Mesendoderm (in vitro differentiated cells): ENCODE measurements around the gene SERINC1.

ENCODE experiments used
- DNase-seq: peaks from one replicate; pipeline ENCODE4 v3.0.0; 2013
- H2AK5ac ChIP-seq: 2 replicates; pipeline ENCODE4 v1.6.1; 2013; ENCODE audit warnings: low read length, inconsistent platforms
- H2BK120ac ChIP-seq: 2 replicates; pipeline ENCODE4 v1.6.1; 2013; ENCODE audit warnings: low read depth, mild to moderate bottlenecking, low read length, moderate library complexity, mixed read lengths
- H2BK15ac ChIP-seq: replicated peaks from 2 replicates; pipeline ENCODE4 v1.6.1; 2013; ENCODE audit warnings: low read depth, mild to moderate bottlenecking, moderate library complexity
- H2BK5ac ChIP-seq: 2 replicates; pipeline ENCODE4 v1.6.1; 2013; ENCODE audit warnings: low read length, inconsistent platforms
- H3K18ac ChIP-seq: 2 replicates; pipeline ENCODE4 v1.6.1; 2013; ENCODE audit warnings: mild to moderate bottlenecking, low read length, mixed read lengths
- H3K23ac ChIP-seq: one replicate; pipeline ENCODE4 v1.6.1; 2013; ENCODE audit warnings: low read length
- H3K27ac ChIP-seq: 2 replicates; pipeline ENCODE4 v1.5.1; 2013; ENCODE audit warnings: low read depth, mild to moderate bottlenecking, inconsistent platforms, low read length, moderate library complexity
- H3K27me3 ChIP-seq: 2 replicates; pipeline ENCODE4 v1.6.1; 2013; ENCODE audit warnings: low read length, control low read depth, mild to moderate bottlenecking, inconsistent platforms; ENCODE audit not compliant: insufficient read depth, poor library complexity
- H3K36me3 ChIP-seq: 2 replicates; pipeline ENCODE4 v1.6.1; 2013; ENCODE audit warnings: low read length, inconsistent platforms; ENCODE audit not compliant: control insufficient read depth, insufficient read depth
- H3K4ac ChIP-seq: one replicate; pipeline ENCODE4 v1.6.1; 2013; ENCODE audit warnings: low read depth, mild to moderate bottlenecking, low read length, moderate library complexity
- H3K4me1 ChIP-seq: 2 replicates; pipeline ENCODE4 v1.6.1; 2013; ENCODE audit warnings: low read depth, low read length, inconsistent platforms; ENCODE audit not compliant: control insufficient read depth
- H3K4me2 ChIP-seq: 2 replicates; pipeline ENCODE4 v1.6.1; 2013; ENCODE audit warnings: low read length
- H3K4me3 ChIP-seq: 2 replicates; pipeline ENCODE4 v1.5.1; 2013; ENCODE audit warnings: mild to moderate bottlenecking, low read length
- H3K56ac ChIP-seq: one replicate; pipeline ENCODE4 v1.6.1; 2013; ENCODE audit warnings: low read length
- H3K79me1 ChIP-seq: 2 replicates; pipeline ENCODE4 v1.6.1; 2013; ENCODE audit warnings: low read length, inconsistent platforms
- H3K79me2 ChIP-seq: 2 replicates; pipeline ENCODE4 v1.6.1; 2013; ENCODE audit warnings: mild to moderate bottlenecking, low read length; ENCODE audit not compliant: control insufficient read depth, insufficient read depth
- H3K9ac ChIP-seq: 2 replicates; pipeline ENCODE4 v1.6.1; 2013; ENCODE audit warnings: low read length, inconsistent platforms
- H4K5ac ChIP-seq: one replicate; pipeline ENCODE4 v1.6.1; 2013; ENCODE audit warnings: low read length
- H4K8ac ChIP-seq: one replicate; pipeline ENCODE4 v1.6.1; 2013; ENCODE audit warnings: low read depth, mild to moderate bottlenecking, control low read depth, low read length, moderate library complexity
- WGBS: extraction: QIAGEN DNeasy Blood & Tissue Kit; methylation state at CpG from one replicate; pipeline ENCODE4 v1.1.7; 2013; ENCODE audit warnings: low lambda C conversion rate, missing lambda C conversion rate; ENCODE audit not compliant: insufficient coverage; ENCODE audit errors: extremely low coverage; 5-methylcytosine and 5-hydroxymethylcytosine counted together

The SERINC1 gene

DNA sequence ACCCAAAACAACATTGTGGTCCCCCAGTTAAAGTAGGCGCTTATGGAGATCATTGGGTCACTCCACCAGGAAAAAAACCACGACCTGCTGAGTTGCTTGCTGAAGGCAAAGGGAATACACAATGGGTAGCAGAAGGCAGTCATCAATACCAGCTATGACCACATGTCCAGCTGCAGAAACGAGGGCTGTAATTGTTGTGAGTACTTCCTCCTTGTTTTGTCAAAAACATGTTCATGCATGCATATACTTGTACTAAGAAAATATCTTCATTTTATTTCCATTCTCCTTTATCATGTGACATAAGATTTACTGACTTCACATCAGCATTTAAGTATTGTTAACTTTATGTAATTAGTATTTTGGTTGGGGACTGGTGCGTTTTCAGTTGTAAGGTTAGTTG lies 16.9 kb downstream of the SERINC1 start:
- no CpG with 5 or more reads among the region's 4 CpGs for WGBS
- Histone ChIP-seq H3K27ac (no peak overlapping the region), H3K79me2 (peaks cover 5% of the 10 kb centered on the region), H4K8ac (no peak overlapping the region), H2AK5ac (no peak overlapping the region), H3K18ac (no peak overlapping the region), H3K56ac (no peak overlapping the region), H3K27me3 (no peaks in the 10 kb centered on the region), H3K36me3 (no peaks in the 10 kb centered on the region), H2BK15ac (no peak overlapping the region), H3K4me1 (no peaks in the 10 kb centered on the region), H3K4me3 (no peak overlapping the region), H2BK120ac (no peak overlapping the region), H3K23ac (no peak overlapping the region), H3K4ac (no peak overlapping the region), H4K5ac (no peak overlapping the region), H2BK5ac (no peak overlapping the region), H3K4me2 (no peak overlapping the region), H3K79me1 (peaks cover 2% of the 10 kb centered on the region), H3K9ac (no peak overlapping the region)
- DNase-seq, result no peak

DNA sequence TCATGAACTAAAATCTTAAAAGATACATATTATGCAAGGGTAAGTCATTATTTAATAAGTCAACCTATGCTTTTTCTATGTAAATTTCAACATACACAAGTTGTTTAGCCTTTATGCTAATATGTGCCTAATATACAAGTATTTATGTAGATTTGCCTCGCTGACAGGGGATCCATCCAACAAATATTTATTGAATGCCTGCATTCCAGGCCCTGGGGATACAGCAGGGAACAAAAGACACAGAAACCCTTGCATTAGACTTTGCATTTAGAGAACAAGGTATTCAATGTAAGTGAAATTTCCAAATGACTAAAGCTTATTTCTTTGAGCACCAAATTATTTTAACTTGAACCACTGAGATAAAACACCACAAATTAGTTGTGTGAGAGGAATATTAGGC lies 19.1 kb downstream of the SERINC1 start:
- H3K27me3 ChIP-seq, result no peaks in the 10 kb centered on the region
- no peak overlapping the region for H3K56ac ChIP-seq
- no peak overlapping the region for H4K5ac ChIP-seq
- H3K23ac ChIP-seq, result no peak overlapping the region
- no peak overlapping the region for H3K4me3 ChIP-seq
- H3K36me3 ChIP-seq, result no peaks in the 10 kb centered on the region
- no peak overlapping the region for H2AK5ac ChIP-seq
- H3K79me2 ChIP-seq, result no peaks in the 10 kb centered on the region
- H2BK15ac ChIP-seq, result no peak overlapping the region
- H4K8ac ChIP-seq, result no peak overlapping the region
- H2BK5ac ChIP-seq, result no peak overlapping the region
- no peaks in the 10 kb centered on the region for H3K79me1 ChIP-seq
- no peak overlapping the region for H2BK120ac ChIP-seq
- H3K4me2 ChIP-seq, result no peak overlapping the region
- WGBS, result no CpG with 5 or more reads among the region's 1 CpG
- H3K18ac ChIP-seq, result no peak overlapping the region
- no peak overlapping the region for H3K4ac ChIP-seq
- H3K9ac ChIP-seq, result no peak overlapping the region
- DNase-seq, result peak; percentile 26
- H3K4me1 ChIP-seq, result no peaks in the 10 kb centered on the region
- H3K27ac ChIP-seq, result no peak overlapping the region

DNA sequence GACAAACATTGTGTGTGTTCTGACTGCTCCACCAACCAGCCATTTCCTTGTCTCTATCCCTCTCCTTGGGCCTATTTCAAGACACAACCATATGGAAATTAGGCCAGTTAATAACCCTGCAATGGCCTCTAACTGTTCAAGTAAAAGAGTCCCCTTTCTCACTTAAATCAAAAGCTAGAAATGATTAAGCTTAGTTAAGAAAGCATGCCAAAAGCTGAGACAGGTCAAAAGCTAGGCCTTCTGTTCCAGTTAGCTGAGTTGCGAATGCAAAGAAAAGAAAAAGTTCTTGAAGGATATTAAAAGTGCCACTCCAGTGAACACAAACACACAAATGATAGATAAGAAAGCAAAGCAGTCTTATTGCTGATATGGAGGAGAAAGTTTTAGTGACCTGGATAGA lies 22.5 kb downstream of the SERINC1 start:
- H3K27ac ChIP-seq, result no peak overlapping the region
- no peak overlapping the region for H2AK5ac ChIP-seq
- no peaks in the 10 kb centered on the region for H3K27me3 ChIP-seq
- no peak overlapping the region for H2BK5ac ChIP-seq
- H3K23ac ChIP-seq, result no peak overlapping the region
- H3K9ac ChIP-seq, result no peak overlapping the region
- WGBS, result no CpG with 5 or more reads among the region's 1 CpG
- H3K4me2 ChIP-seq, result no peak overlapping the region
- no peaks in the 10 kb centered on the region for H3K79me2 ChIP-seq
- no peak for DNase-seq
- no peak overlapping the region for H4K5ac ChIP-seq
- no peak overlapping the region for H4K8ac ChIP-seq
- no peak overlapping the region for H3K18ac ChIP-seq
- peaks cover 2% of the 10 kb centered on the region for H3K36me3 ChIP-seq
- H2BK120ac ChIP-seq, result no peak overlapping the region
- H3K79me1 ChIP-seq, result no peaks in the 10 kb centered on the region
- H3K56ac ChIP-seq, result no peak overlapping the region
- H3K4me1 ChIP-seq, result no peaks in the 10 kb centered on the region
- no peak overlapping the region for H2BK15ac ChIP-seq
- H3K4ac ChIP-seq, result no peak overlapping the region
- no peak overlapping the region for H3K4me3 ChIP-seq

DNA sequence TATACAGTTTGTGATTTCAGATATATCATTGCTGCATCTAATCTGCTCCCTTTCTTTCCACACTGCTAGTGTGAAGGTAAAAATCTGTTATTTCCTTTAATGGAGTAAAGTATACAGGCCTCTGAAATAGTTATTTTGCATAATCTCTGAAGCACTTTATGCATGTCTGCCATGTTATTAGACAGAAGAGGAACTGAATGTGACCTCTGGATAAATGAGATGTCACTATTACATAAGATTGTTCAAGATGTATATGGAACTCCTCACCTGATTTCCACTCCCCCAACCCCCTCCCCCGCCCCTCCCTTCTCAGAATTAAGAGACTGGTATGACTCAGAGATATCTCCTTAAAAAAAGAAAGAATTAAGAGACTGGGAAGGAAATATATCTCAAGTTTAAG lies 26.3 kb downstream of the SERINC1 start:
- no peak overlapping the region for H3K9ac ChIP-seq
- H3K18ac ChIP-seq, result no peak overlapping the region
- WGBS, result no CpG with 5 or more reads among the region's 1 CpG

DNA sequence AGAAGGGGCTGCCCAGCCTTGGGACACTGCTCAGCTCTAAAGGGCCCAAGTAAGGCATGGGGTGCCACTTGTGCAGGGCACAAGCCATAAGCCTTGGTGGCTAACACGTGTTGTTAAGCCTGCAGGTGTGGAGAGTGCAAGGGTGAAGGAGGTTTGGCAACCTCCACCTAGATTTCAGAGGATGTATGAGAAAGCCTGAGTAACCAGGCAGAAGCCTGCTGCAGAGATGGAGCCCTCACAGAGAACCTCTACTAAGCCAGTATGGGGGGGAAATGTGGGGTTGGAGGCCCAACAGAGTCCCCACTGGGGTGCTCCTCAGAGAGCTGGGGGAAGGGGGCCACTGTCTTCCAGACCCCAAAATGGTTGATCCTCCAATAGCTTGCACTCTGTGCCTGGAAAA lies 32.6 kb downstream of the SERINC1 start:
- H2BK15ac ChIP-seq, result no peak overlapping the region
- H2BK5ac ChIP-seq, result no peak overlapping the region
- H3K36me3 ChIP-seq, result peaks cover 4% of the 10 kb centered on the region
- peak; percentile 6 for DNase-seq
- H3K4me2 ChIP-seq, result no peak overlapping the region
- H4K8ac ChIP-seq, result no peak overlapping the region
- H3K4ac ChIP-seq, result no peak overlapping the region
- H3K4me3 ChIP-seq, result no peak overlapping the region
- no peak overlapping the region for H3K23ac ChIP-seq
- H3K27me3 ChIP-seq, result no peaks in the 10 kb centered on the region
- no peak overlapping the region for H2BK120ac ChIP-seq
- H4K5ac ChIP-seq, result no peak overlapping the region
- H3K18ac ChIP-seq, result no peak overlapping the region
- no peak overlapping the region for H3K27ac ChIP-seq
- no peak overlapping the region for H3K56ac ChIP-seq
- H3K9ac ChIP-seq, result no peak overlapping the region
- H3K79me2 ChIP-seq, result no peaks in the 10 kb centered on the region
- H3K4me1 ChIP-seq, result no peaks in the 10 kb centered on the region
- no CpG with 5 or more reads among the region's 1 CpG for WGBS
- no peaks in the 10 kb centered on the region for H3K79me1 ChIP-seq
- no peak overlapping the region for H2AK5ac ChIP-seq

More for the DNA sequence above, 26.3 kb downstream of the SERINC1 start:
- no peak overlapping the region for H3K4me2 ChIP-seq
- H3K23ac ChIP-seq, result no peak overlapping the region
- H3K79me1 ChIP-seq, result no peaks in the 10 kb centered on the region
- H2BK120ac ChIP-seq, result no peak overlapping the region
- H2AK5ac ChIP-seq, result no peak overlapping the region
- no peak overlapping the region for H3K56ac ChIP-seq
- peaks cover 2% of the 10 kb centered on the region for H3K36me3 ChIP-seq
- no peak overlapping the region for H2BK15ac ChIP-seq
- no peak overlapping the region for H4K8ac ChIP-seq
- H3K4me1 ChIP-seq, result no peaks in the 10 kb centered on the region
- H3K4me3 ChIP-seq, result no peak overlapping the region
- no peak for DNase-seq
- H3K27me3 ChIP-seq, result no peaks in the 10 kb centered on the region
- H3K27ac ChIP-seq, result no peak overlapping the region
- no peak overlapping the region for H2BK5ac ChIP-seq
- H3K79me2 ChIP-seq, result no peaks in the 10 kb centered on the region
- no peak overlapping the region for H3K4ac ChIP-seq
- no peak overlapping the region for H4K5ac ChIP-seq

DNA sequence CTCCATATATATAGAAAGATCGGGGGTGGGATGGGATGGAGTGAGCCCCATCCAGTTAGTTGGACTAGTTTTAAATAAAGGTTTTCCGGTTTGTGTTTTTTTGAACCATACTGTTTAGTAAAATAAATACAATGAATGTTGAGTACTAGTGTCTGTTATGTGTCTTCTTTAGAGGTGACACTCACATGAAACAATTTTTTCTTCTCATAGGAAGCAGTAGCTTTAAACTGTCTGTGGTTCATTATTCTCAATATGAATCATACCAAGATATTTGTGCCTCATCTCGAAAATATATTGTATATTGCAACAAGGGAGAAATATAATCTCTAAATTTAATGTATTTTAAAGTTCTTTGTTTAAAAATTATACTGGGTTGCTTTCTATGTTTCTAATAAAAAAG lies 38.8 kb downstream of the SERINC1 start:
- H3K23ac ChIP-seq, result no peak overlapping the region
- no peak overlapping the region for H3K4me2 ChIP-seq
- H2BK5ac ChIP-seq, result no peak overlapping the region
- H3K4me3 ChIP-seq, result no peak overlapping the region
- no peaks in the 10 kb centered on the region for H3K4me1 ChIP-seq
- H4K5ac ChIP-seq, result no peak overlapping the region
- H4K8ac ChIP-seq, result no peak overlapping the region
- no peak overlapping the region for H2BK15ac ChIP-seq
- H2BK120ac ChIP-seq, result no peak overlapping the region
- no peak overlapping the region for H3K27ac ChIP-seq
- no peak for DNase-seq
- no peaks in the 10 kb centered on the region for H3K79me1 ChIP-seq
- H2AK5ac ChIP-seq, result no peak overlapping the region
- no peaks in the 10 kb centered on the region for H3K79me2 ChIP-seq
- H3K36me3 ChIP-seq, result peaks cover under 1% of the 10 kb centered on the region
- no peaks in the 10 kb centered on the region for H3K27me3 ChIP-seq
- H3K9ac ChIP-seq, result no peak overlapping the region
- H3K18ac ChIP-seq, result no peak overlapping the region
- H3K56ac ChIP-seq, result no peak overlapping the region
- H3K4ac ChIP-seq, result no peak overlapping the region
- no CpG with 5 or more reads among the region's 3 CpGs for WGBS
